GM23338 (cell line): ENCODE measurements around the gene C1QTNF8.

Experiments used
- CREB1 ChIP-seq: fragments of 250-450 bp; sonication (Bioruptor Pico); IDR thresholded peaks from 2 replicates; pipeline ENCODE4 v1.5.0; 2020; ENCODE audit warnings: low read depth, mild to moderate bottlenecking, moderate library complexity
- CTCF ChIP-seq, 2 experiments: fragments of 200-600 bp in 1 of 2; sonication (generic) in 1 of 2; conservative IDR thresholded peaks; 2 replicates each; pipeline versions ENCODE4 v1.5.1 to v1.6.1; 2016 to 2017; ENCODE audit warnings: antibody characterized with exemption in 2 of 2, low read depth in 2 of 2, mild to moderate bottlenecking in 2 of 2, moderate library complexity in 1 of 2
- ETS1 ChIP-seq: IDR thresholded peaks from 2 replicates; pipeline ENCODE4 v1.6.1; 2016; ENCODE audit warnings: antibody characterized with exemption
- EZH2 ChIP-seq: fragments of 200-600 bp; sonication (generic); IDR thresholded peaks from one replicate; pipeline ENCODE4 v1.8.0; 2017; ENCODE audit warnings: antibody characterized with exemption, mild to moderate bottlenecking, low read depth; ENCODE audit not compliant: unreplicated experiment
- JUNB ChIP-seq: IDR thresholded peaks from one replicate; pipeline ENCODE4 v1.6.1; 2016; ENCODE audit warnings: antibody characterized with exemption; ENCODE audit not compliant: unreplicated experiment
- POLR2AphosphoS5 ChIP-seq: IDR thresholded peaks from 2 replicates; pipeline ENCODE4 v1.6.1; 2016; ENCODE audit warnings: antibody characterized with exemption, low read depth
- REST ChIP-seq: IDR thresholded peaks from one replicate; pipeline ENCODE4 v1.6.1; 2018; ENCODE audit warnings: antibody characterized with exemption; ENCODE audit not compliant: unreplicated experiment
- ZNF462 ChIP-seq: fragments of 250-450 bp; sonication (Bioruptor Pico); IDR thresholded peaks from 2 replicates; pipeline ENCODE4 v1.5.0; 2020; ENCODE audit warnings: mild to moderate bottlenecking, moderate library complexity

- TF ChIP-seq CTCF (conservative IDR thresholded peaks at IDR 0.05; ENCODE audit: low read depth in 2 of 2) (no peak), POLR2AphosphoS5 (no peak), EZH2 (no peak), ETS1 (no peak), JUNB (no peak), ZNF462 (CRISPR knock-in tag) (no peak), REST (no peak), CREB1 (CRISPR knock-in tag) (no peak)
Observed at GRCh38 chr16:1096169-1097082, at the start of gene C1QTNF8.
